GM21619 (cell line): Measurements from ENCODE around the gene PHKA2.

Experiments
- ATAC-seq: cut with Tn5 transposase; IDR thresholded peaks from one replicate; pipeline ENCODE4 v1.9.1; 2021; ENCODE audit not compliant: unreplicated experiment

Gene PHKA2

GRCh38 chrX:18973527-18974192 is 10.3 kb downstream of the PHKA2 start:
- ATAC-seq: no peak

DNA sequence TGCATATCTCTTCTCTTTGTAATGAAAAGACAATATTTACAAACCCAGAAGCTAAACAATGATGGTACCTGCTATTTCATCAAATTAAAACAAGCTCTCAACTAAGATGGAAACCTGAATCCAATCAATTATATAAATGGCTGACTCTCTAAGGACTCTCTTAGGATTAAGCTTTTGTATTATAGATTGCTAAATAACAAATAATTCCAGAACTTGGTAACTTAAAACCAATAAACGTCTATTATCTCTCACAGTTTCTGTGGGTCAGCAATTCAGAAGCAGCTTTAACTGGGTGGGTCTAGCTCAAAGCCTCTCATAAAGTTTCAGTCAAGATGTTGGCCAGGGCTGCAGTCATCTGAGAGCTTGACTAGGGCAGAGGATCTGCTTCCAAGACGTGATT is 12.4 kb downstream of the PHKA2 start:
- ATAC-seq: no peak

DNA sequence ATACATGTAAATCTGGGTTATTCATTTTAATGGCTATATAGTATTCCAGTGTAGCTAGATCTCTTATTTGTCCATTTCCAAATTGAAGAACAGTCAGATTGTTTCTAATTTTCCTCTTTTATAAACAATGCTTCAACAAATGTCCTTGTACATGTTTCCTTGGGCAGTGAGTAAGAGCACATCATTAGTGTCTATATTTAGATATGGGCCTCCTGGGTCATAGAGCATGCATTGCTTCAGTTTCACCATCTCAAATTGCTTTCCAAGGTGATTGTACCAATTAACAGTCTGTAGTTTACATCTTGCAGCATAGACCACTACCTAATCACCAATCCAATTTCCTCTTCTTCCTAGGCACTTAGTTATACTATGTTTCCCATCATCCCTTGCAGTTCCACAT is 13.4 kb downstream of the PHKA2 start:
- ATAC-seq: no peak

DNA sequence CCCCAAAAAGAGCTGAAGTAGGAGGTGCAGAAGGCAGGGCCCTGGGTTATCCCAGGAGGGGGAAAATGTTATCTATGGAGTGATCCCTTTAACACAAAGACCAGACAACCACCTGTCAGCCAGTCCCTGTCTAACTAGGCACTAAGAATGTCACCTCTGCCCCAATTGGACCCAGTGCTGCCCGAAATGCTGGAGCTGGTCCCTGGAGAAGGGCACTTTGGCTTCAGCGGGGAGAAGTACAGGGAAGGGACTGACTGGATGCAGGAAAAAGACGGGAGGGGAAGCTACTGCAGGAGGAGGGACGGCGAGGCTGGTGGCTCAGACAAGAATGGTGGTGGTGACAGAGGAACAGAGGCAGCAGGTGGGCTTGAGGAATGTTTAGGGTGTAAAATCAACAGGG is 17.3 kb downstream of the PHKA2 start:
- no peak for ATAC-seq

DNA sequence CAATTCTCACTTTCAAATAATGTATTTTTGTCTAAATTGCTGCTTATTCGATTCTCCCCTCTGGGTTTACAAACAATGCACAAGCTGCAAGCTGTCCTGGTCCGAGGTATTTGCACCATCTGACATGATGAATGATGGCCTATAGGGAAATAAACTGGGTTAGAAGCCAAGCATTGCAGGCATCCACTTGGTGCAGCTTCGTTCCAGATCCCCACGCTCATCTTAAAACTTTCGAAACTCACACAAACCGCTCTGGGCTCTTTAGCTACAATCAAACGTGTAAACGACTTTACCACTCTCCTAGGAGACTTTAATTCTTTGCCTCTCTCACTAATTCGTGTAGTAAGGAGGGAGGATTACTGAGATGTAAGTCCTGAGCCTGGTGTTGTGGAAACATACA is 19.0 kb downstream of the PHKA2 start:
- no peak for ATAC-seq

- ATAC-seq: no peak
Observed at GRCh38 chrX:18964026-18964425, 19.9 kb downstream of the PHKA2 start.

DNA sequence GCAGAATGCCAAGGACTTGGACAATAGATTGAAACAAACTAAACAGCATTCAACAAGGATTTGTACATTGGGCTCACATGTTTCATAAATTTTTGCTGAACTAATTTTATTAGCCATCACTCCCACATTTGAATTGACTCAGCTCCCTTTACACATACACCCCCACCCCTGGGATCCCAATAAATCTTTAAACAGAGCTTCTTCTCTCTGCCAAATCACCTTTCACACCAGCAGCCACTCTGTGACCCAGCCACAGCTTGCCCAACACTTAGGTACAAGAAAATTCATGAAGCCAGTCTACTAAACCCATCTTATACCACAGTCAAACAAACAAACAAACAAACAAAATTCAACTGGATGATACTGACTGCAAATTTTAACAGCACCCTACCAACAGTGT is 21.6 kb downstream of the PHKA2 start:
- ATAC-seq: no peak

DNA sequence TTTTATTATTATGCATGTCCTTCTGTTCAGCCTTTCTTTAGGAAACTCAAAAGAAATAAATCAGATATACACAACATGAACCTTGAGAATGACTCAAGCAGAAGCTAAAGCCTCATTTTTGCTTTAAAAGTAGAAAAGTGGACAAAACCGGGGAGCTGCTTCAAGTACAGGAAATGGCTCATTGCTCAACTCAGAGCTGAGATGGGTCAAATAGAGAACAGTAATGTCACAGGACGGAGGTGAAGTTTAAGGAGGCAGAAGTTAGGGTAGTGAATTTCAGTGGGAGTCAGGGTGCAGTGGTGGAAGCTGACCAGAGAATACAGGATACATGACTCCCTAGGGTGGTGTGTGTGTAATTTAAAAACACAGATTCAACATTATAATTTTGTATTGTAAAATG is 22.2 kb downstream of the PHKA2 start:
- ATAC-seq: no peak

GRCh38 chrX:18956303-18957032 is 27.4 kb downstream of the PHKA2 start:
- no peak for ATAC-seq

GRCh38 chrX:18955676-18956075 is 28.2 kb downstream of the PHKA2 start:
- no peak for ATAC-seq

DNA sequence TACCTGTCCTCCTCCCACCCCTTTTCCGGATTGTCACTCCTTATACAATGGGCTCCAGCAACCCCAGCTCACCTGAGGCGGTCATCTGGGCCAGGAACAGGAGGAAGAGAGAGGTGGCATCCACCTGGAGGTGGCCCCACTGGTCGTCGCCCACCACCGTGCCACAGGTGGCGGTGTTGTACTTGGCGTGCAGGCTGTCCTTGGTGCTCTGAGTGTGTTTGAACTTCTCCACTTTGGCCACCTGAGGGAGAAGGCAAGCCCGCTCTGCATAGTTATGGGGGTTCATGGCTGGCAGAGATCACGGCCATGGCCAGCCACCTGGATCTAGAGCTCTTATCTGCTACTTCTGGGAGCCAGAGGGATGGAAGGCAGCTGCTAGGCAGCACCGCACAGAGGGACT is 32.9 kb downstream of the PHKA2 start:
- no peak for ATAC-seq

DNA sequence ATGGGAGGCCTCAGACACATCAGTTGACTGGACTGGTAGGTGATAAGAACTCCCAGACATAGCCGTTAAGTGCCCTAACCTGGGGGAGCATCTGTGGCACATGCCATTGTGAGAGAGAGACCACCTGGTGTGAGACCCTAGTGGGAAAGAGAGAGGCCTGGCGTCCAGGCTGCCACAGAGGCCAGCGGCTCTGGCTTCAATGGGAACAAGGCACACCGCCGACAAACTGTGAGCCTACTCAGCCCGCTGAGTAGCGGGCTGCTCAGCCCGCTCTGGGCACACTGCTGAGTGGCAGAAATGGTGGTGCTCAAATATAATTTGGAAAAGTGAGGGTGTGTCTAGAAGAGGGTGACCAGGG is 34.0 kb downstream of the PHKA2 start:
- no peak for ATAC-seq

DNA sequence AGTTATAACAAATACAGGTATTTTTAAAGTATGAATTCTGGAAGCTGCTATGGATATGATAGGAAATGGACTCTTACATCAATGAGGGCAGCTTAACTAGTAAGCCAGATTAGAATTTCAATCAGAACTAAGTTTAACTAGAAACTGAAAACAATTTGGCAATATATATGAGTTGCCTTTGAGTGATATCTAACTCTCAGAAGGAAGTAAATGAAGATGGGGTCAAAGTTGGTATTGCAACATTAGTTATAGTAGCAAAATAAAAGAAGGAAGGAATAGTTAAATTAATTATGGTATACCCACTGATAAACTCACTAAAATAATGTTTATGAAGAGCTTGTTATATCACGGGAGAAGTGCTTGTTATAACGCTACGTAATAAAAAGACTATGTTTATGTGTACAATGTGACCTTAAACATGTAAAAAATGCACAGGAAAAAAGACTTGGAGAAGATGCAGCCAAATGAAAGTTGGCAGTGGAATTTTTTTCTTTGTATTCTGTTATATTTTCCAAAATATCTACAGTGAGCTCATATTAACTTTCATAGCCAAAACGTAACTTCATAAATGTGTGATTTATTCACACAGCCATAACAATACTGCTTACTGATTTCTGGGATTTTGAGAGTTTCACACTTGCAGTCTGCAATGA is 34.5 kb downstream of the PHKA2 start:
- ATAC-seq: no peak

DNA sequence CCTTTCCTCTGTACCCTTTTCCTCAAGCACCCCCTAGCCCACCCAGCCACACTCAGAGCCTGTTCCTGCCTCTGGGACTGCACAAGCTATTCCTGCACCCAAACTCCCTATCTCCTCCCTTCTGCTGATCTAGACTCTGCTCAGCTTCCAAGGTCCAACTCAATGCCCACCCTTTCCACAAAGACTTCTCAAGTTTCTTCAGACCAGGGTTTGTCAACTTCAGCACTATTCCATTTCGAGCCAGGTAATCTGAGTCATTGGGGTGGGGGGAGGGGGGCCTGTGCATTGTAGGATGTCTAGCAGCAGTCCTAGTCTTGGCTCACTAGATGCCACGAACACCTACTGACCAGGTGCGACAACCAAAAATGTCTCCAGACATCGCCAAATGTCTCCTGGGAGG is 37.3 kb downstream of the PHKA2 start:
- ATAC-seq: no peak

DNA sequence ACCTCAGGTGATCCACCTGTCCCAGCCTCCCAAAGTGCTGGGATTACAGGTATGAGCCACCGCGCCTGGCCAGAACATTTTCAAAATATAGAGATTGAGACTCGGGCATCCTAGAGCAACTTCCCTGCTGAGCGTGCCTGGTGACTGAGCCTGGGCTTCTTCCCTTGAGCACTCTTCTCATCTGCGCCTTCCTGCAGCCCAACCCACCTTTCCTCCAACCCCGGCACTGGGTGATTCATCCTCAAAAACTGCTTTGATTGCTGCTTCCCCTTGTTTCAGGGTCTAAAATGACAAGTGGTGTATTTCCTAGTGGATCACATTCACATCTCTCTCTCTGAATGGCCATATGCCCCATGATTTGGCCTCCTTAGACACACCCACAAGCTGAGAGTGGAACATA is 37.8 kb downstream of the PHKA2 start:
- no peak for ATAC-seq

- ATAC-seq: no peak
Observed at GRCh38 chrX:18945483-18945882, 38.4 kb downstream of the PHKA2 start.

- ATAC-seq: no peak
Observed at GRCh38 chrX:18944482-18944881, 39.4 kb downstream of the PHKA2 start.

DNA sequence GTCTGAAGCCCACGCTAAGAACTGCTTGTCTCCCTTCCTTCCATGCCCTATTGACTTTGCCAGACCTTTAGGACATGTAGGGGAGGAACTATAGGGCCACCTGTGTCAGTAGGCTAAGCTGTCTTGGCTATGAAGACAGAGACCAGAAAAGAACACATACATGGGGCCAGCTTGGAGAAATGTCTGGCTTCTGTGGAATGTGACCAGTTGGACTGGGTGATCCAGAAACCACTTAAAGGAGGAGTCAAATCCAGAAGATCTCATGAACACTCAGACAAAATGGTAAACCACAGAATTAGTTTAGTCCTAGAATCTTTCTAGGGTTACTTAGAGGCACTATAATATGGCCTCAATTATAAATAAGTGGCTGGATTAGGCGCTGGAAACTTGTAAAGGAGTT is 42.0 kb downstream of the PHKA2 start:
- no peak for ATAC-seq

DNA sequence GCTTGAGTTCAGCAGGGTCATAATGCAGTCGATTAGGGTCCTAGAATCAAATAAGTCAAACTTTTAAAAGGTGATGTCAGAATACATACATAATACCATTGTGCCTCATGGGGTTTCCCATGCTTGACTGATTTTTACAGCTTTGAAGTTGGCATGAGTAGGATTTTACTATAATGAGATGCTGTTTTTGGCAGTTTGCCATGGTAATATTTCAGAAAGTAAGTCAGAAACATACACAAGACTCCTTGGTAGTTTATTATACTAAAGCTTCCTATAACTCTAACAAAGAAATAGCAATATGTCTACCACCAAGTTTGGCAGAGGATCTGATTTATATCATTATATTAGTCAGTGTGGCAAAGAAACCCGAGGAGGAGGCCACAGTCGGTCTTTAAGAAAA is 45.2 kb downstream of the PHKA2 start:
- ATAC-seq: no peak

DNA sequence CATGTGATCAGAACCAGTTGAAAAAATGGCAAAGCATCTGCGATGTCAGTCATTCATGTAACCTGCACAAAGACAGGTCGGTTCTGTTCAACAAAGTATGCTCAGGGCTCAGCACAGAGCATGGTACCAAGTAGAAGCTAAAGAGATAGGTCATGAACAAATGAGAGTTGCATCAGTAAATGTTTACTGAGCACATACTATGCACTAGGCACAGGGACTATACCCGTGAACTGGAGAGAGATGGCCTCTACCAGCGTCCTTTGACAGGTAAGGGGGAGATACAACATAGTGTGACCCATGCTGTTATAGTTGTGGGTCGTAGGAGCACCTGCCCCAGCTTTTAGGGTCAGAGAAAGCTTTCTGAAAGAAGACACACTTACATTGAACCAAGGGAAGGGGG is 46.7 kb downstream of the PHKA2 start:
- no peak for ATAC-seq

GRCh38 chrX:18935893-18936292 is 48.0 kb downstream of the PHKA2 start:
- ATAC-seq: no peak

DNA sequence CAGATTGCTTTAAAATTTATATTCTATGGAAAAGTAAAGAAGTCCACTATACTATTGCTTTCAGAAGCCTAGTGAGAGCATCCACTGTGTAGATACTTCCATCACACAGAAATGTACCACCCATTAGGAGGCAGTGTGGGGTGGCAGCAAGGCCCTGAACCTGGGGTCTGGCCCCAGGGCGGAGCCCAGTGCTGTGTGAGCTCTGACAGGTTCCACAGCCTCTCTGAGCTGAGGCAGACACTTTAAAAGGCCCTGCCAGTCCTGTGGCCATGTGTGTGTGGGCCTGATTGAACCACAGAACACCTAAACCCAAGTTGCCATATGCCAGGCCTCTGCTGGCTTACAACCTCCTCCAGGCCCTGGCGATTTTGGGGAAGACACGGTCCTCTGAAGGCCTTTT is 49.2 kb downstream of the PHKA2 start:
- no peak for ATAC-seq

- no peak for ATAC-seq
Observed at GRCh38 chrX:18933617-18934016, 50.3 kb downstream of the PHKA2 start.
